Epithelial cell of proximal tubule (primary cell): ENCODE data around the gene CYBC1. TPM values are rescaled to one million over a fixed set of nuclear protein-coding genes. Genes with fewer than 3 reads are reported as not detected.
A peak's percentile ranks its signal among the peaks of the same experiment; 100 is the strongest.
"Not testable (repeated sequence)": the region's sequence is repeated elsewhere in the genome, so short reads cannot be mapped to it uniquely, and the experiment has no call there.

ENCODE experiments used
- DNase-seq: peaks from one replicate; pipeline ENCODE4 v3.0.0-alpha.2; 2011; ENCODE audit warnings: low read depth
- H3K4me3 ChIP-seq: 2 replicates; pipeline ENCODE4 v1.5.1; 2011; ENCODE audit warnings: low read depth, mild to moderate bottlenecking, low read length
- CTCF ChIP-seq: conservative IDR thresholded peaks from 2 replicates; pipeline ENCODE4 v1.5.1; 2012; ENCODE audit warnings: low read depth, mild to moderate bottlenecking, low read length
- total RNA-seq: library from RNA; depleted of rRNA; stranded (reverse); fragments of >200 nt; gene quantifications from 2 replicates; pipeline ENCODE4 v1.2.3, GENCODE V29; 2015

The CYBC1 gene
- total RNA-seq, 1 donor from 2014 or later: 78.8 TPM

GRCh38 chr17:82457073-82457928, 6.7 kb upstream of the CYBC1 start:
- TF ChIP-seq CTCF: no peak
- no peak for DNase-seq
- peak overlapping the region; percentile 87 for H3K4me3 ChIP-seq

- not testable (repeated sequence) for DNase-seq, H3K4me3 ChIP-seq
These were observed 3.2 kb upstream of the CYBC1 start for GRCh38 chr17:82453706-82454105.

GRCh38 chr17:82453151-82453550, 2.6 kb upstream of the CYBC1 start:
- H3K4me3 ChIP-seq, DNase-seq: not testable (repeated sequence)

GRCh38 chr17:82452162-82452561, 1.6 kb upstream of the CYBC1 start:
- no peak overlapping the region for H3K4me3 ChIP-seq
- no peak for DNase-seq
- TF ChIP-seq CTCF: no peak

- peak overlapping the region; percentile 98 for H3K4me3 ChIP-seq
- no peak for DNase-seq
- TF ChIP-seq CTCF: no peak
These were observed 632 bp downstream of the CYBC1 start for GRCh38 chr17:82449883-82450356.

GRCh38 chr17:82449131-82449882, 1.2 kb downstream of the CYBC1 start:
- no peak for TF ChIP-seq CTCF
- H3K4me3 ChIP-seq: peak overlapping the region; percentile 98
- no peak for DNase-seq

GRCh38 chr17:82447876-82448275, 2.7 kb downstream of the CYBC1 start:
- no peak for DNase-seq
- no peak overlapping the region for H3K4me3 ChIP-seq
- no peak for TF ChIP-seq CTCF
